BLaER1 (cell line): ENCODE data around the gene NTN3.

Source experiments
- H3K27ac ChIP-seq: shearing (Covaris generic); formaldehyde crosslinking; 2 replicates; pipeline ENCODE4 v1.8.1; 2022
- H3K27me3 ChIP-seq: shearing (Covaris generic); formaldehyde crosslinking; 2 replicates; pipeline ENCODE4 v1.8.1; 2022
- H3K36me3 ChIP-seq: shearing (Covaris generic); formaldehyde crosslinking; 2 replicates; pipeline ENCODE4 v1.8.1; 2022
- H3K4me1 ChIP-seq: shearing (Covaris generic); formaldehyde crosslinking; 2 replicates; pipeline ENCODE4 v1.8.1; 2022
- H3K4me2 ChIP-seq: shearing (Covaris generic); formaldehyde crosslinking; 2 replicates; pipeline ENCODE4 v1.8.1; 2022
- H3K4me3 ChIP-seq: shearing (Covaris generic); formaldehyde crosslinking; 2 replicates; pipeline ENCODE4 v1.8.1; 2022
- H3K9ac ChIP-seq: shearing (Covaris generic); formaldehyde crosslinking; 2 replicates; pipeline ENCODE4 v1.8.1; 2022
- H3K9me3 ChIP-seq: shearing (Covaris generic); formaldehyde crosslinking; 2 replicates; pipeline ENCODE4 v1.8.1; 2022
- H4K20me1 ChIP-seq: shearing (Covaris generic); formaldehyde crosslinking; 2 replicates; pipeline ENCODE4 v1.8.1; 2022
- Cebpa-rat ChIP-seq: shearing (Covaris generic); IDR thresholded peaks from 2 replicates; pipeline ENCODE4 v1.8.1; 2022

Gene NTN3

GRCh38 chr16:2490190-2491105, 19.4 kb downstream of the NTN3 start:
- H3K9ac ChIP-seq = no peak overlapping the region
- H4K20me1 ChIP-seq = peaks cover 100% of the 10 kb centered on the region
- no peak overlapping the region for H3K4me3 ChIP-seq
- H3K4me2 ChIP-seq = no peak overlapping the region
- no peak overlapping the region for H3K27ac ChIP-seq
- H3K27me3 ChIP-seq = no peaks in the 10 kb centered on the region
- H3K36me3 ChIP-seq = peaks cover 47% of the 10 kb centered on the region
- TF ChIP-seq Cebpa-rat = no peak
- H3K4me1 ChIP-seq = peaks cover 34% of the 10 kb centered on the region
- no peaks in the 10 kb centered on the region for H3K9me3 ChIP-seq

GRCh38 chr16:2492292-2492691, 21.2 kb downstream of the NTN3 start:
- H3K4me1 ChIP-seq = peaks cover 34% of the 10 kb centered on the region
- H4K20me1 ChIP-seq = peaks cover 100% of the 10 kb centered on the region
- TF ChIP-seq Cebpa-rat = no peak
- no peak overlapping the region for H3K9ac ChIP-seq
- peaks cover 59% of the 10 kb centered on the region for H3K36me3 ChIP-seq
- H3K27me3 ChIP-seq = no peaks in the 10 kb centered on the region
- H3K9me3 ChIP-seq = no peaks in the 10 kb centered on the region
- H3K4me2 ChIP-seq = no peak overlapping the region
- no peak overlapping the region for H3K27ac ChIP-seq
- H3K4me3 ChIP-seq = no peak overlapping the region

- no peak overlapping the region for H3K9ac ChIP-seq
- H3K4me3 ChIP-seq = no peak overlapping the region
- no peaks in the 10 kb centered on the region for H3K9me3 ChIP-seq
- peaks cover 70% of the 10 kb centered on the region for H3K36me3 ChIP-seq
- peaks cover 35% of the 10 kb centered on the region for H3K4me1 ChIP-seq
- no peak overlapping the region for H3K27ac ChIP-seq
- no peak for TF ChIP-seq Cebpa-rat
- H3K4me2 ChIP-seq = no peak overlapping the region
- no peaks in the 10 kb centered on the region for H3K27me3 ChIP-seq
- H4K20me1 ChIP-seq = peaks cover 100% of the 10 kb centered on the region
Observed at GRCh38 chr16:2493605-2494004, 22.5 kb downstream of the NTN3 start.

- no peak for TF ChIP-seq Cebpa-rat
- H3K9ac ChIP-seq = no peak overlapping the region
- no peak overlapping the region for H3K27ac ChIP-seq
- H3K4me3 ChIP-seq = no peak overlapping the region
- peaks cover 76% of the 10 kb centered on the region for H3K36me3 ChIP-seq
- no peak overlapping the region for H3K4me2 ChIP-seq
- H3K27me3 ChIP-seq = no peaks in the 10 kb centered on the region
- no peaks in the 10 kb centered on the region for H3K9me3 ChIP-seq
- peaks cover 43% of the 10 kb centered on the region for H3K4me1 ChIP-seq
- H4K20me1 ChIP-seq = peaks cover 100% of the 10 kb centered on the region
Observed at GRCh38 chr16:2494616-2495015, 23.5 kb downstream of the NTN3 start.

- Histone ChIP-seq H3K4me1 (peaks cover 48% of the 10 kb centered on the region), H3K4me3 (no peak overlapping the region), H3K9ac (no peak overlapping the region), H3K9me3 (no peaks in the 10 kb centered on the region), H3K4me2 (no peak overlapping the region), H4K20me1 (peaks cover 100% of the 10 kb centered on the region), H3K27me3 (no peaks in the 10 kb centered on the region), H3K36me3 (peaks cover 76% of the 10 kb centered on the region), H3K27ac (no peak overlapping the region)
- TF ChIP-seq Cebpa-rat = no peak
Observed at GRCh38 chr16:2495041-2495440, 23.9 kb downstream of the NTN3 start.

GRCh38 chr16:2496223-2497115, 25.4 kb downstream of the NTN3 start:
- Histone ChIP-seq H3K36me3 (peaks cover 74% of the 10 kb centered on the region), H4K20me1 (peaks cover 100% of the 10 kb centered on the region), H3K9me3 (no peaks in the 10 kb centered on the region), H3K4me3 (no peak overlapping the region; the same call in 1 of the 2 replicates), H3K4me2 (peak overlapping the region; percentile 65), H3K4me1 (peaks cover 59% of the 10 kb centered on the region), H3K9ac (peak overlapping the region; percentile 53; the same call in 1 of the 2 replicates), H3K27ac (peak overlapping the region; percentile 71; the same call in 1 of the 2 replicates), H3K27me3 (no peaks in the 10 kb centered on the region)
- TF ChIP-seq Cebpa-rat = no peak

GRCh38 chr16:2497116-2497630, 26.1 kb downstream of the NTN3 start:
- H4K20me1 ChIP-seq = peaks cover 100% of the 10 kb centered on the region
- peak overlapping the region; percentile 11; the same call in 1 of the 2 replicates for H3K4me3 ChIP-seq
- H3K4me1 ChIP-seq = peaks cover 66% of the 10 kb centered on the region
- TF ChIP-seq Cebpa-rat = no peak
- peak overlapping the region; percentile 65 for H3K4me2 ChIP-seq
- peak overlapping the region; percentile 71 for H3K27ac ChIP-seq
- H3K36me3 ChIP-seq = peaks cover 74% of the 10 kb centered on the region
- no peaks in the 10 kb centered on the region for H3K9me3 ChIP-seq
- peak overlapping the region; percentile 54 for H3K9ac ChIP-seq
- H3K27me3 ChIP-seq = no peaks in the 10 kb centered on the region

- Histone ChIP-seq H3K4me3 (no peak overlapping the region), H4K20me1 (peaks cover 100% of the 10 kb centered on the region), H3K27me3 (no peaks in the 10 kb centered on the region), H3K4me2 (peak overlapping the region; percentile 65), H3K36me3 (peaks cover 74% of the 10 kb centered on the region), H3K4me1 (peaks cover 73% of the 10 kb centered on the region), H3K9me3 (no peaks in the 10 kb centered on the region), H3K9ac (peak overlapping the region; percentile 54), H3K27ac (peak overlapping the region; percentile 71)
- no peak for TF ChIP-seq Cebpa-rat
Observed at GRCh38 chr16:2497695-2498484, 26.8 kb downstream of the NTN3 start.
